Vagina (tissue), 2 donors: ENCODE results near the gene HSPD1. TPM values are rescaled to one million over a fixed set of nuclear protein-coding genes. Genes with fewer than 3 reads are reported as not detected.

Experiments
- DNase-seq, 2 donors: peaks; one replicate each; pipeline ENCODE4 v3.0.0-alpha.2; 2017; ENCODE audit errors: extremely low spot score in 2 of 2
- H3K27ac ChIP-seq: fragments of 200-600 bp; sonication (generic); one replicate; pipeline ENCODE4 v1.5.1; 2019
- H3K27me3 ChIP-seq: fragments of 200-600 bp; sonication (generic); one replicate; pipeline ENCODE4 v1.5.1; 2019
- H3K36me3 ChIP-seq, 2 donors: fragments of 200-600 bp; sonication (generic); one replicate each; pipeline ENCODE4 v1.5.1; 2017 to 2019
- H3K4me1 ChIP-seq: fragments of 200-600 bp; sonication (generic); one replicate; pipeline ENCODE4 v1.5.1; 2019
- H3K4me3 ChIP-seq, 2 donors: fragments of 200-600 bp; sonication (generic); 1 replicate in 1 of 2; 2 replicates in 1 of 2; pipeline ENCODE4 v1.5.1; 2016 to 2019
- H3K9me3 ChIP-seq: fragments of 200-600 bp; sonication (generic); one replicate; pipeline ENCODE4 v1.5.1; 2019
- POLR2A ChIP-seq, 2 donors: fragments of 450-650 bp; IDR thresholded peaks; one replicate each; pipeline ENCODE4 v1.6.1; 2017; ENCODE audit warnings: antibody characterized with exemption in 2 of 2, mild to moderate bottlenecking in 2 of 2, moderate library complexity in 2 of 2
- POLR2AphosphoS5 ChIP-seq, 2 donors: sonication (generic); formaldehyde crosslinking; IDR thresholded peaks; one replicate each; pipeline ENCODE4 v1.9.0; 2017; ENCODE audit warnings: antibody characterized with exemption in 2 of 2, mild to moderate bottlenecking in 2 of 2, low read depth in 1 of 2; ENCODE audit not compliant: insufficient read depth in 1 of 2
- intact Hi-C: fragments of 100-400 bp; cut with DNase I; formaldehyde crosslinking; loops from one replicate; pipeline ENCODE4 v1.15.1; 2023
- small RNA-seq: library from RNA; depleted of rRNA; stranded (forward); fragments of <200 nt; gene quantifications from one replicate; pipeline ENCODE3, GENCODE V24; 2016
- total RNA-seq: library from RNA; depleted of rRNA; stranded (reverse); fragments of >200 nt; gene quantifications from one replicate; pipeline ENCODE4 v1.2.3, GENCODE V29; 2016
- TF ChIP-seq, protein P1 (sequence below), 3 experiments: fragments of 450-650 bp in 2 of 3; fragments of 200-600 bp in 1 of 3; sonication (generic) in 1 of 3; IDR thresholded peaks; one replicate each; pipeline ENCODE4 v1.5.1; 2017 to 2019; ENCODE audit warnings: antibody characterized with exemption in 3 of 3, mild to moderate bottlenecking in 2 of 3, moderate library complexity in 2 of 3

The HSPD1 gene
- total RNA-seq, 1 donor from 2014 or later, result 127 TPM

DNA sequence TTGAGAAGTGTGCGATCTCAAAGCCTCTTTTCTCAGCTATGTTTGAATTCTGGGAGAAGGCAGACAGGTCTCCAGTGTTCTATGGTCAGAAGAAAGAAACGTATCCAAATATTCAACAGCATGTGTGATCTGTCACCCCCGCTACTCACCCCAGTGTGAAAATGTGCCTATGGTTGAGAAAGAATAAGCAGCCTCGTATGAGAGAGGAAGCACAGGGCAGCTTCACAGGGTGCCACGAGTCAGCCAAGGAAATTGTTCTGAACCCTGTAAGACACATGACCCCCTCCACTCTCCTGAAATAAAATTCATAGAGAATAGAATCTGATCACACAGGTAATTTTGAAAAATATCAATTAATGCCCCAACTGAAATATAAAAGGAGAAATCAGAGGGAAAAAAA lies 56.8 kb downstream of the HSPD1 start:
- no peak overlapping the region for H3K4me3 ChIP-seq
- H3K36me3 ChIP-seq, result no peaks in the 10 kb centered on the region
- no peaks in the 10 kb centered on the region for H3K9me3 ChIP-seq
- TF ChIP-seq, protein P1, sequence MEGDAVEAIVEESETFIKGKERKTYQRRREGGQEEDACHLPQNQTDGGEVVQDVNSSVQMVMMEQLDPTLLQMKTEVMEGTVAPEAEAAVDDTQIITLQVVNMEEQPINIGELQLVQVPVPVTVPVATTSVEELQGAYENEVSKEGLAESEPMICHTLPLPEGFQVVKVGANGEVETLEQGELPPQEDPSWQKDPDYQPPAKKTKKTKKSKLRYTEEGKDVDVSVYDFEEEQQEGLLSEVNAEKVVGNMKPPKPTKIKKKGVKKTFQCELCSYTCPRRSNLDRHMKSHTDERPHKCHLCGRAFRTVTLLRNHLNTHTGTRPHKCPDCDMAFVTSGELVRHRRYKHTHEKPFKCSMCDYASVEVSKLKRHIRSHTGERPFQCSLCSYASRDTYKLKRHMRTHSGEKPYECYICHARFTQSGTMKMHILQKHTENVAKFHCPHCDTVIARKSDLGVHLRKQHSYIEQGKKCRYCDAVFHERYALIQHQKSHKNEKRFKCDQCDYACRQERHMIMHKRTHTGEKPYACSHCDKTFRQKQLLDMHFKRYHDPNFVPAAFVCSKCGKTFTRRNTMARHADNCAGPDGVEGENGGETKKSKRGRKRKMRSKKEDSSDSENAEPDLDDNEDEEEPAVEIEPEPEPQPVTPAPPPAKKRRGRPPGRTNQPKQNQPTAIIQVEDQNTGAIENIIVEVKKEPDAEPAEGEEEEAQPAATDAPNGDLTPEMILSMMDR (IDR thresholded peaks at IDR 0.05), result no peak
- TF ChIP-seq POLR2A (IDR thresholded peaks at IDR 0.05), result no peak
- TF ChIP-seq POLR2AphosphoS5 (IDR thresholded peaks at IDR 0.05; ENCODE audit: insufficient read depth in 1 of 2, low read depth in 1 of 2), result no peak
- no peak overlapping the region for H3K27ac ChIP-seq
- DNase-seq, result no peak
- H3K4me1 ChIP-seq, result no peaks in the 10 kb centered on the region
- H3K27me3 ChIP-seq, result no peaks in the 10 kb centered on the region
- intact Hi-C loops, result no loop called here

DNA sequence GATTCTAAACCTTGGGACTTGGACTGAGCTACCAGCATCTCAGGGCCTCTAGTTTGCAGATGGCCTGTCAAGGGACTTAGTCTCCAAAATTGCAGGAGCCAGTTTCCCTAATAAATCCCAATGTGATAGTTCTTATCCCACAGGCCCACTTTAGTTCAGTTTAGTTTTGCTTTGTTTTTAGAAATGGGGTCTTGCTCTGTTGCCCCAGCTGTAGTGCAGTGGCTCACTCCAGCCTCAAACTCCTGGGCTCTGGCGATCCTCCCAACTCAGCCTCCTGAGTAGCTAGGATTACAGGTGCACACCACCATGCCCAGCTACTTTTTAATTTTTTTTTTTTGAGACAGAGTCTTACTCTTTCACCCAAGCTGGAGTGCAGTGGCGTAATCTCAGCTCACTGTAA lies 62.3 kb downstream of the HSPD1 start:
- H3K4me1 ChIP-seq, result peaks cover 26% of the 10 kb centered on the region
- H3K36me3 ChIP-seq, result no peaks in the 10 kb centered on the region
- no peak for TF ChIP-seq POLR2AphosphoS5 (IDR thresholded peaks at IDR 0.05; ENCODE audit: insufficient read depth in 1 of 2, low read depth in 1 of 2)
- no peak for TF ChIP-seq POLR2A (IDR thresholded peaks at IDR 0.05)
- TF ChIP-seq, protein P1 (IDR thresholded peaks at IDR 0.05), result no peak
- no peak overlapping the region for H3K4me3 ChIP-seq
- intact Hi-C loops, result no loop called here
- H3K27ac ChIP-seq, result no peak overlapping the region
- no peak for DNase-seq
- H3K9me3 ChIP-seq, result no peaks in the 10 kb centered on the region
- H3K27me3 ChIP-seq, result no peaks in the 10 kb centered on the region

Small RNA genes lying within 50 kb of the gene (small RNA-seq; reads per million reads assigned to genes)
- not detected for gene AC020550.1
- gene RNU6-1029P, result not detected

Other genes with a start within 250 kb of the HSPD1 start
- 46.4 TPM for gene ANKRD44, start 189.1 kb downstream of the HSPD1 start, total RNA-seq
- 352 TPM for gene SF3B1, start 64.8 kb downstream of the HSPD1 start, total RNA-seq
- 28.5 TPM for gene COQ10B, start 46.3 kb downstream of the HSPD1 start, total RNA-seq
- gene HSPE1, start 539 bp upstream of the HSPD1 start, total RNA-seq, result 39.0 TPM
- 24.3 TPM for gene MOB4, start 16.2 kb upstream of the HSPD1 start, total RNA-seq
- 10.8 TPM for gene RFTN2, start 175.7 kb upstream of the HSPD1 start, total RNA-seq
- gene MARS2, start 205.5 kb upstream of the HSPD1 start, total RNA-seq, result 8.3 TPM